HG03097 (cell line): ENCODE measurements around the gene XRCC3.

Experiments
- ATAC-seq: cut with Tn5 transposase; IDR thresholded peaks from one replicate; pipeline ENCODE4 v1.9.1; 2021; ENCODE audit not compliant: unreplicated experiment, low FRiP score

The XRCC3 gene

GRCh38 chr14:103738701-103739451 is 23.6 kb upstream of the XRCC3 start:
- no peak for ATAC-seq

- ATAC-seq: no peak
Measured at GRCh38 chr14:103738166-103738565, 22.9 kb upstream of the XRCC3 start.

GRCh38 chr14:103737432-103738045 is 22.3 kb upstream of the XRCC3 start:
- no peak for ATAC-seq

- no peak for ATAC-seq
Measured at GRCh38 chr14:103736546-103737431, 21.5 kb upstream of the XRCC3 start.

GRCh38 chr14:103735815-103736545 is 20.7 kb upstream of the XRCC3 start:
- no peak for ATAC-seq

GRCh38 chr14:103735439-103735814 is 20.2 kb upstream of the XRCC3 start:
- no peak for ATAC-seq

- no peak for ATAC-seq
Measured at GRCh38 chr14:103735022-103735421, 19.8 kb upstream of the XRCC3 start.

GRCh38 chr14:103734081-103734888 is 19.0 kb upstream of the XRCC3 start:
- ATAC-seq: no peak

- no peak for ATAC-seq
Measured at GRCh38 chr14:103733651-103734050, 18.4 kb upstream of the XRCC3 start.

- ATAC-seq: no peak
Measured at GRCh38 chr14:103732868-103733620, 17.8 kb upstream of the XRCC3 start.

- ATAC-seq: no peak
Measured at GRCh38 chr14:103731916-103732867, 16.9 kb upstream of the XRCC3 start.

- ATAC-seq: no peak
Measured at GRCh38 chr14:103731481-103731880, 16.2 kb upstream of the XRCC3 start.

- no peak for ATAC-seq
Measured at GRCh38 chr14:103730490-103731035, 15.3 kb upstream of the XRCC3 start.

- ATAC-seq: no peak
Measured at GRCh38 chr14:103729496-103730448, 14.5 kb upstream of the XRCC3 start.

GRCh38 chr14:103728721-103729120 is 13.5 kb upstream of the XRCC3 start:
- ATAC-seq: no peak

- no peak for ATAC-seq
Measured at GRCh38 chr14:103728141-103728540, 12.9 kb upstream of the XRCC3 start.
